GM18498 (cell line): ENCODE measurements around the gene SNX9.

Experiments used
- ATAC-seq: cut with Tn5 transposase; IDR thresholded peaks from one replicate; pipeline ENCODE4 v1.9.1; 2021; ENCODE audit warnings: mild to moderate bottlenecking, moderate library complexity; ENCODE audit not compliant: unreplicated experiment

Gene SNX9

DNA sequence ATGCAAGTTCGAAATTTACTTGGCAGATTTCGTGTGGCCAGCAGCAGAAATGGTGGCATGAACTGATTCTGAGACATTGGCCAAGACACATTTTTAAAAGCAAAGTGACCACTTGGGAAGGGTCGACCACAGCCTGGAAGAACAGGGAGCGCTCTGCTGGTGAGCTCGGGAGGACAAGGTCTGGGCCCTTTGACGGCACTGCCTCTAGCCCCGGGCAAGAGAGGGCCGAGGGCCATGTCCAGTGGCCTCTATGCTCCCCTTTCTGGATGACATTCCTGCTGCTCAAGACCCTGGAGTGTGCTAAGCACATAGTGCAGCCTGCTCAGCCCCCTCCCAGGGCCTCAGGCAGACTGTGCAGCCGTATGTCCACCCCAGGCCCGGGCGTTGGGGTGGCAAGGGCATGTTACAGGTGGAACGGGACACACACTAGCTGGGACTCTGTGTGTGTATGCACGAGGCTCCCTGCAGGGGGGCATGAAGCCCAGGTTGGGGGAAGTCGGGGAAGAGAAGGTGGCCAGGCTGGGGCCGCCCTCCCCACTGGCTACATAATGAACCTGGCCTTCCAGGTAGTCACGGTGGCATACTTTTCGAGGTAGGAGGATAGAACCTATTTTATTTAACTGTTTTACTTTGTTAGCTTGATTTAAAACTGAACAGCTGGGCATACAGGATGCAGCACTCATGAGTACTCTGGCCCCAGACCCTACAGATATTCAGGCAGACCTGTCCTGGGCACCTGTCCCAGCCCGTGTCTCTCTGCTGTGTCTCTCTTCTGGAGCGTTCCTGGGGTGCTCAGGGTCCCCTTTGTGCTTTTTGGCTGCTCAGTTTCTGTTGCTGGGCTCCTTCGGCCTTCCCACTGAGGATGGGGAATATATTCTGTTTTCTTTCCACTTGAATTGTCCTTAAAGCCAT is 165.0 kb downstream of the SNX9 start:
- ATAC-seq, result no peak

- no peak for ATAC-seq
These were observed 165.6 kb downstream of the SNX9 start for GRCh38 chr6:157988700-157989063.

DNA sequence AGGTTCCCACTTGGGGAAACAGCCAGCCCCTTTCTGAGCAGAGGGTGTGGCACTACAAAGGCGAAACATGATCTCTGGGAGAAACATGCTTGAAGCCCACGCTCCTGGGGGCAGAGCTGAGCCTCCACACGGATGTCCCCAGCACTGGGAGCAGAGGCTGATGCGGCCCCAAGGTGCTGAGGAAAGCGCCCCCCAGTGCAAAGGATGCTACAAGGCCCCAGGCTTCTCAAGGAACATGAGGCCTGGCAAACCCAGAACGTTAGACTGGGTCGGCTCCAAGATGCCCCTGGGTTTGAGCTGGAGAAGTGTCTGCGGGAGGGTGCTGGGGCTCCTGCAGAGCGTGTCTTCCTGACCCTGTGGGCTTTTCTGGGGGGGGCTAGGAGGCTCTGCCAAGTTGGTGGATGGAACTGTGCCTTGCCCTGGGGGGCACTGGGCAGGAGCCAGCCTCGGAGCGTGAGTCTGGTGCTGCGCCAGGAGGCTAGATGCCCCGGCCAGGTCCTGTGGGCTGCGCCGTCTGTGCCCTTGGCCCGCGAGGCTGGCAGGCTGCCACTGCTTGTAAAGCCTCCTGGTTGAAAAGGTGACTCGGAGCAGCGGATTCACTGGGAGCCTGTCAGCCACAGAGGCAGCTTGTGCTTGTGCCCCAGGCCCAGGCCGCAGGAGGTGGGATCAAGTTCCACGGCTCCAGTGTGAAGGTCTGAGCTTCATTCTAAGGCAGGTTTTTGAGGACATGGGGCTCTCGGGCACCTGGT is 166.7 kb downstream of the SNX9 start:
- ATAC-seq, result no peak

GRCh38 chr6:157990321-157991066 is 167.4 kb downstream of the SNX9 start:
- peak; percentile 64 for ATAC-seq

DNA sequence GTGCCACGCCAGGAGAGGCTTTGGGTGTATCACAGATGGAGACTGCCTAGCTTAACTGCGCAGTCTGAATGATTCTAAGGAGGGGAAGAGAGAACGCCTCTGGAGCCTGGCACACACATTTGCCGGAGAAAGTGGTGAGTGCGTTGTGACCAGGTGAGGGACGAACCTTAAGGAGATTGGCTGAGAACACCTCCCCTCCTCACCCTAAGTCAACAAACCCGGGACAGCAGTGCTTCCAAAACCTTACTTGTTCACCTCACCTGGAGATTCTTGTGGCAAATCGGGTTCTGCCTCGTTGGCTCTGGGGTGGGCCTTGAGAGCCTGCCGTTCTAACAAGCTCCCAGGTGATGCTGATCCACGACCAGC is 168.0 kb downstream of the SNX9 start:
- ATAC-seq, result no peak

DNA sequence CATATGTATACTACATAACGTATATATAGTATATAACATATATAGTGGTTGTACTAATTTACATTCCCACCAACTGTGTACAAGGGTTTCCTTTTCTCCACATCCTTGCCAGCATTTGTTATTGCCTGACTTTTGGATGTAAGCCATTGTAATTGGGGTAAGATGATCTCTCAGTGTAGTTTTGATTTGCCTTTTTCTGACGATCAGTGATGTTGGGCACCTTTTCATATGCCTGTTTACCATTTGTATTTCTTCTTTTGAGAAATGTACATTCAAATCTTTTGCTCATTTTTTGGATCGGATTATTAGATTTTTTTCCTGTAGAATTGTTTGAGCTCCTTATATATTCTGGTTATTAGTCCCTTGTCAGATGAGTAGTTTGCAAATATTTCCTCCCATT is 170.0 kb downstream of the SNX9 start:
- no peak for ATAC-seq

GRCh38 chr6:157994125-157994795 is 171.2 kb downstream of the SNX9 start:
- ATAC-seq, result no peak
